LNCAP (cell line): ENCODE results near the gene CREB3.

Source experiments
- TF ChIP-seq, protein P1 (sequence below): fragments of 450-650 bp; IDR thresholded peaks from 2 replicates; pipeline ENCODE4 v1.5.1; 2017; ENCODE audit warnings: mild to moderate bottlenecking

The CREB3 gene

DNA sequence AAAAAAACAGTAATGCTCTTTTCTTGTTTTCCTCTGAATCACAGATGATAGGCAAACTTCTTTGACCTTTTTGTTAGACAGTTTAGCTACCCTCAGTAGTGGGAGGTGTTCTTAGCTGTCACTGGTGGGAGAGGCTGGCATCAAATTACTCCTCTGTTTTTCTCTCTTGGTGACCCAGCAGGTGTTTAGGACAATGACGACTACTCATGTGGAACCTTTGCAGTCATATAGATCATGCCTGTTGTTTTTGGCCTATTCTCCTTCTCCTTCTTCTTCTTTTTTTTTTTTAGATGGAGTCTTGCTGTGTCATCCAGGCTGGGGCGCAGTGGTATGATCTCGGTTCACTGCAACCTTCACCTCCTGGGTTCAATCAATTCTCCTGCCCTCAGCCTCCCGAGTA is 43.6 kb downstream of the CREB3 start:
- TF ChIP-seq, protein P1, sequence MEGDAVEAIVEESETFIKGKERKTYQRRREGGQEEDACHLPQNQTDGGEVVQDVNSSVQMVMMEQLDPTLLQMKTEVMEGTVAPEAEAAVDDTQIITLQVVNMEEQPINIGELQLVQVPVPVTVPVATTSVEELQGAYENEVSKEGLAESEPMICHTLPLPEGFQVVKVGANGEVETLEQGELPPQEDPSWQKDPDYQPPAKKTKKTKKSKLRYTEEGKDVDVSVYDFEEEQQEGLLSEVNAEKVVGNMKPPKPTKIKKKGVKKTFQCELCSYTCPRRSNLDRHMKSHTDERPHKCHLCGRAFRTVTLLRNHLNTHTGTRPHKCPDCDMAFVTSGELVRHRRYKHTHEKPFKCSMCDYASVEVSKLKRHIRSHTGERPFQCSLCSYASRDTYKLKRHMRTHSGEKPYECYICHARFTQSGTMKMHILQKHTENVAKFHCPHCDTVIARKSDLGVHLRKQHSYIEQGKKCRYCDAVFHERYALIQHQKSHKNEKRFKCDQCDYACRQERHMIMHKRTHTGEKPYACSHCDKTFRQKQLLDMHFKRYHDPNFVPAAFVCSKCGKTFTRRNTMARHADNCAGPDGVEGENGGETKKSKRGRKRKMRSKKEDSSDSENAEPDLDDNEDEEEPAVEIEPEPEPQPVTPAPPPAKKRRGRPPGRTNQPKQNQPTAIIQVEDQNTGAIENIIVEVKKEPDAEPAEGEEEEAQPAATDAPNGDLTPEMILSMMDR: no peak

DNA sequence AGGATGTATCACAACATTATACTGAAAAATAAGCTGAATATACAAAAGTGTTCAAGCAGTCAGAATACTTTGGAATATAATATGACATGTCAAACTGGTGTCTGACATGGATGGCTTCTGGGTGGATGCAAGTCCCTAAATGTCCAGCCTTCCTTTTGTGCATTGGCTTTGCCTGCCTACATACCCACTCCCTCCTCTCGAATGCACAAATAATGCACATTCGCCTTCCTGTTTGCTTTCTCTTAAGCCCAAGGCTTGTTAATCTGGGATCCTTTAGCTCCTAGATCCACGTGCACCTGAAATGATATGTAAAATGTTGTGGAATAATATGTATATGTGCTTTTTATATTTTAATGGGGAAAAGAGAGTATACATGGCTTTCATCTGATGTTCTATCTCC is 46.0 kb downstream of the CREB3 start:
- TF ChIP-seq, protein P1: no peak

DNA sequence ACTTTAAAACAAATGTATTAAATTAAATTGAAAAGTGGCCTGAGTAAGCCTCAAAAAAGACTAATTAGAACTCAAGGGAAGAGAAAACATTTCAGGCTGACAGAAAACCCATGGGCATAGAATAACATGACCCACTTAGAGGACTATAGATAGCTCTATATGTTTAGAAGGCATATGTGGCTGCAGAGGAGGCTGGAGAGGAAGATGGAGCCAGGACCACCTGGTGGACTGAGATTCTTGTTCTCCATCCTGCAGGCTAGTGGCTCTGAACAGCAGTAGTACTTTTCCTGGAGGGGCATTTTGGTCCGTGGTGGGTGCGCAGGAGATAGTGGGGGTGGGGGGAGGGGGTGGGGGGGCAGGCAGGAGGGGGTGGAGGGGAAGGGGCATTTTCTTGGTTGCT is 48.6 kb downstream of the CREB3 start:
- TF ChIP-seq, protein P1: no peak

DNA sequence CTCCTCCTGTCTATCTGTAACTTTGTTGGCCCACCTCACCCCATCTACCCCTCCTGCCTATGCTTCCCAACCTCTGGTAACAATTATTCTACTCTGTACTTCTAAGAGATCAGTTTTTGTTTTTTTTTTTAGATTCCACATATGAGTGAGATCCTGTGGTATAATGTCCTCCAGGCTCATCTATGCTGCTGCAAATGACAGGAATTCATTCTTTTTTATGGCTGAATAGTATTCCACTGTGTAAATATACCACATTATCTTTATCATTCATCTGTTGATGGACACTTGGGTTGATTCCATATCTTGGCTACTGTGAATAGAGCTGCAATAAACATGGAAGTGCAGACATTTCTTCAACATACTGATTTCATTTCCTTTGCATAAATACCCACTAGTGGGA is 51.0 kb downstream of the CREB3 start:
- TF ChIP-seq, protein P1: no peak
